ENCODE results near the gene SRSF2.

Gene SRSF2

DNA sequence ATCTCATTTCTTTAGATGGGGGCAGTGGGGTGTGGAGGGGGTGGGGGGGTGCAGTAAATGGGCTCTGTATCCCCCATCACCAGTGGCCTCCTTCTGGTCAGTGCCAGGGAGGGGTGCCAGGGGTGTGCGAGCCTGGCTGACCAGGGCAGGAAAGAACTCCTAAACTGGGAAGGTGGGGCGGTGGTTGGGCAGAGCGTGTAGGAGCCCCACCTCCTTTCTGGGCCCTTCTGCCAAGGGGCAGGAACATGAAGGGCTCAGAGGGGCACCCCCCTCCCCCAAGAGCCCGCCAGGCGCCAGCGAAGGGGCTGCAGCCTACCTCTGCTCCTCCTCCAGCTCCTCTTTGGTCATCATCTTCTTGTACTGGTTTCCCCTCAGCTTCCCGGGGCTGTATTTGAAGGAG is 52.4 kb downstream of the SRSF2 start:
- Histone ChIP-seq H3K4me3 (ENCODE audit: severe bottlenecking) (no peak overlapping the region), H3K4me1 (ENCODE audit: insufficient read depth, poor library complexity, severe bottlenecking) (peaks cover 14% of the 10 kb centered on the region), H3K27ac (ENCODE audit: poor library complexity, severe bottlenecking) (no peak overlapping the region), H3K9me3 (ENCODE audit: severe bottlenecking) (no peaks in the 10 kb centered on the region), H3K36me3 (ENCODE audit: low read depth) (peaks cover 12% of the 10 kb centered on the region), H3K27me3 (ENCODE audit: insufficient read depth, poor library complexity, severe bottlenecking) (no peaks in the 10 kb centered on the region)
- DNase-seq (ENCODE audit: low spot score) (no peak), ATAC-seq (ENCODE audit: low read depth) (no peak)
- TF ChIP-seq, protein P1, sequence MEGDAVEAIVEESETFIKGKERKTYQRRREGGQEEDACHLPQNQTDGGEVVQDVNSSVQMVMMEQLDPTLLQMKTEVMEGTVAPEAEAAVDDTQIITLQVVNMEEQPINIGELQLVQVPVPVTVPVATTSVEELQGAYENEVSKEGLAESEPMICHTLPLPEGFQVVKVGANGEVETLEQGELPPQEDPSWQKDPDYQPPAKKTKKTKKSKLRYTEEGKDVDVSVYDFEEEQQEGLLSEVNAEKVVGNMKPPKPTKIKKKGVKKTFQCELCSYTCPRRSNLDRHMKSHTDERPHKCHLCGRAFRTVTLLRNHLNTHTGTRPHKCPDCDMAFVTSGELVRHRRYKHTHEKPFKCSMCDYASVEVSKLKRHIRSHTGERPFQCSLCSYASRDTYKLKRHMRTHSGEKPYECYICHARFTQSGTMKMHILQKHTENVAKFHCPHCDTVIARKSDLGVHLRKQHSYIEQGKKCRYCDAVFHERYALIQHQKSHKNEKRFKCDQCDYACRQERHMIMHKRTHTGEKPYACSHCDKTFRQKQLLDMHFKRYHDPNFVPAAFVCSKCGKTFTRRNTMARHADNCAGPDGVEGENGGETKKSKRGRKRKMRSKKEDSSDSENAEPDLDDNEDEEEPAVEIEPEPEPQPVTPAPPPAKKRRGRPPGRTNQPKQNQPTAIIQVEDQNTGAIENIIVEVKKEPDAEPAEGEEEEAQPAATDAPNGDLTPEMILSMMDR (IDR thresholded peaks at IDR 0.05; ENCODE audit: poor library complexity, severe bottlenecking) = no peak
